NK-92 (cell line): ENCODE data around the gene CHMP3.

Source experiments
- DNase-seq: peaks from one replicate; lab custom pipeline; 2025; ENCODE audit not compliant: unreplicated experiment; lab: John Stamatoyannopoulos, UW

CHMP3 gene

GRCh38 chr2:86471637-86472036 is 91.6 kb downstream of the CHMP3 start:
- no peak for DNase-seq

GRCh38 chr2:86470890-86471289 is 92.4 kb downstream of the CHMP3 start:
- DNase-seq = no peak

- DNase-seq = no peak
These were observed 94.8 kb downstream of the CHMP3 start for GRCh38 chr2:86468162-86469033.

- DNase-seq = no peak
These were observed 96.9 kb downstream of the CHMP3 start for GRCh38 chr2:86466306-86466705.

GRCh38 chr2:86464652-86465051 is 98.6 kb downstream of the CHMP3 start:
- DNase-seq = no peak

GRCh38 chr2:86461042-86461743 is 102.0 kb downstream of the CHMP3 start:
- no peak for DNase-seq

GRCh38 chr2:86455181-86455580 is 108.1 kb downstream of the CHMP3 start:
- no peak for DNase-seq

- DNase-seq = no peak
These were observed 109.0 kb downstream of the CHMP3 start for GRCh38 chr2:86454238-86454637.

- DNase-seq = no peak
These were observed 109.4 kb downstream of the CHMP3 start for GRCh38 chr2:86453836-86454235.
